ENCODE results near the gene TBC1D9.

Gene TBC1D9

GRCh38 chr4:140575489-140575888, 180.7 kb downstream of the TBC1D9 start:
- Histone ChIP-seq H3K27me3 (ENCODE audit: control insufficient read depth, insufficient read depth, low read length) (no peaks in the 10 kb centered on the region), H3K4me2 (ENCODE audit: low read length) (no peak overlapping the region), H3K4me3 (ENCODE audit: low read depth, low read length) (no peak overlapping the region), H3K79me2 (no peaks in the 10 kb centered on the region), H3K4me1 (no peaks in the 10 kb centered on the region), H3K9ac (no peak overlapping the region), H2AFZ (no peak overlapping the region), H3K27ac (no peak overlapping the region), H3K36me3 (ENCODE audit: control insufficient read depth, insufficient read depth, low read length) (no peaks in the 10 kb centered on the region), H3K9me3 (ENCODE audit: control insufficient read depth, low read length) (no peaks in the 10 kb centered on the region)
- no peak for TF ChIP-seq CTCF (IDR thresholded peaks at IDR 0.05)

DNA sequence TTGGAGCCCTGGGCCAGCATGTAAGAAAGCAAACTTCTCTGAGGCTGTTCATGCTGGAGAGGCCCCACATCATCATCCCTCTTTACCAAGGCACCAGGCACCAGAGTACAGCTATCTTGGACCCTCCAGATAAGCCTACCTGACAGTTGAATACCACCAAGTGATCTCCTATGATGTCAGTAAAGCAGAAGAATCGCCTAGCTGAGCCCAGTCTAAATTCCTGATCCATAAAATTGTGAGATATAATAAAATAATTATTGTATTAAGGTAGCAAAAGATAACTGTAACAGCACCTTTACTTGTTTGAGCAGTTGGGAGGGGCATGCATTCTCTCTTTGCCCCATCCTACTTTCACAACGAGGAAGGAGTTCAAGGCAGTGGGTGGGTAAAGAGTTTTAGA, 184.6 kb downstream of the TBC1D9 start:
- H2AFZ ChIP-seq = no peak overlapping the region
- H3K9me3 ChIP-seq (ENCODE audit: control insufficient read depth, low read length) = no peaks in the 10 kb centered on the region
- H3K27me3 ChIP-seq (ENCODE audit: control insufficient read depth, insufficient read depth, low read length) = peaks cover 6% of the 10 kb centered on the region
- no peak overlapping the region for H3K4me2 ChIP-seq (ENCODE audit: low read length)
- H3K9ac ChIP-seq = no peak overlapping the region
- no peak overlapping the region for H3K4me3 ChIP-seq (ENCODE audit: low read depth, low read length)
- no peaks in the 10 kb centered on the region for H3K4me1 ChIP-seq
- H3K36me3 ChIP-seq (ENCODE audit: control insufficient read depth, insufficient read depth, low read length) = no peaks in the 10 kb centered on the region
- TF ChIP-seq CTCF (IDR thresholded peaks at IDR 0.05) = no peak
- no peak overlapping the region for H3K27ac ChIP-seq
- H3K79me2 ChIP-seq = no peaks in the 10 kb centered on the region

All from parathyroid adenoma (tissue), 2 donors.